Left lung (tissue), 10 donors: ENCODE measurements around the gene CISH. TPM values are rescaled to one million over a fixed set of nuclear protein-coding genes. Genes with fewer than 3 reads are reported as not detected.
A peak's percentile ranks its signal among the peaks of the same experiment; 100 is the strongest.

Experiments used
- ATAC-seq: fragments of 200-7000 bp; cut with Tn5 transposase; one replicate; pipeline ENCODE4 v1.9.1; 2020; ENCODE audit warnings: moderate library complexity
- DNase-seq, 4 donors: peaks; one replicate each; pipeline ENCODE4 v3.0.0-alpha.2; 2013 to 2020
- H3K27ac ChIP-seq, 2 donors: fragments of 200-600 bp; sonication (generic) in 1 of 2; one replicate each; pipeline versions ENCODE4 v1.5.0 to v1.8.0; 2020 to 2021
- H3K27me3 ChIP-seq, 2 donors: fragments of 200-600 bp; sonication (generic) in 1 of 2; one replicate each; pipeline versions ENCODE4 v1.5.0 to v1.8.0; 2020 to 2021
- H3K36me3 ChIP-seq, 2 donors: fragments of 200-600 bp; sonication (generic) in 1 of 2; one replicate each; pipeline versions ENCODE4 v1.5.0 to v1.8.0; 2020 to 2021
- H3K4me1 ChIP-seq, 2 donors: fragments of 200-600 bp; one replicate each; pipeline ENCODE4 v1.8.0; 2021
- H3K4me3 ChIP-seq, 2 donors: fragments of 200-600 bp; sonication (generic) in 1 of 2; one replicate each; pipeline versions ENCODE4 v1.5.0 to v1.8.0; 2020 to 2021; ENCODE audit warnings: mild to moderate bottlenecking in 1 of 2
- H3K9me3 ChIP-seq, 2 donors: fragments of 200-600 bp; sonication (generic) in 1 of 2; one replicate each; pipeline versions ENCODE4 v1.5.0 to v1.8.0; 2020 to 2021
- intact Hi-C, 2 donors: fragments of 100-400 bp; cut with DNase I; formaldehyde crosslinking; loops; one replicate each; pipeline versions ENCODE4 v1.11.2 to v1.14.2; 2022
- polyA plus RNA-seq, 6 donors: library from polyadenylated mRNA; unstranded; fragments of 120-200 nt; gene quantifications; one replicate each; pipeline ENCODE4 v1.2.1, GENCODE V29; 2013; ENCODE audit not compliant: insufficient read length in 6 of 6
- total RNA-seq, 2 donors: library from RNA; stranded (reverse); fragmentation: NEBNext Ultra II Directional; extraction: Animal tissue kit (Norgen Biotek cat#: 25700); gene quantifications; one replicate each; pipeline ENCODE4 v1.2.1, GENCODE V29; 2021
- TF ChIP-seq, protein P1 (sequence below), 2 donors: fragments of 200-600 bp; sonication (generic) in 1 of 2; IDR thresholded peaks; one replicate each; pipeline versions ENCODE4 v1.5.0 to v1.8.0; 2021; ENCODE audit warnings: antibody characterized with exemption in 2 of 2
- donor health status: DM: no; HTN: yes; CAD: no.
- donor health status: DM: no; HTN: no; CAD: no.

CISH gene
- total and polyA plus RNA-seq, 8 donors, result 20.2 to 55.2 (median 26.5) TPM

- no peak for ATAC-seq
- TF ChIP-seq, protein P1, sequence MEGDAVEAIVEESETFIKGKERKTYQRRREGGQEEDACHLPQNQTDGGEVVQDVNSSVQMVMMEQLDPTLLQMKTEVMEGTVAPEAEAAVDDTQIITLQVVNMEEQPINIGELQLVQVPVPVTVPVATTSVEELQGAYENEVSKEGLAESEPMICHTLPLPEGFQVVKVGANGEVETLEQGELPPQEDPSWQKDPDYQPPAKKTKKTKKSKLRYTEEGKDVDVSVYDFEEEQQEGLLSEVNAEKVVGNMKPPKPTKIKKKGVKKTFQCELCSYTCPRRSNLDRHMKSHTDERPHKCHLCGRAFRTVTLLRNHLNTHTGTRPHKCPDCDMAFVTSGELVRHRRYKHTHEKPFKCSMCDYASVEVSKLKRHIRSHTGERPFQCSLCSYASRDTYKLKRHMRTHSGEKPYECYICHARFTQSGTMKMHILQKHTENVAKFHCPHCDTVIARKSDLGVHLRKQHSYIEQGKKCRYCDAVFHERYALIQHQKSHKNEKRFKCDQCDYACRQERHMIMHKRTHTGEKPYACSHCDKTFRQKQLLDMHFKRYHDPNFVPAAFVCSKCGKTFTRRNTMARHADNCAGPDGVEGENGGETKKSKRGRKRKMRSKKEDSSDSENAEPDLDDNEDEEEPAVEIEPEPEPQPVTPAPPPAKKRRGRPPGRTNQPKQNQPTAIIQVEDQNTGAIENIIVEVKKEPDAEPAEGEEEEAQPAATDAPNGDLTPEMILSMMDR (IDR thresholded peaks at IDR 0.05), result no peak
Observed at GRCh38 chr3:50562861-50563260, 48.7 kb downstream of the CISH start.

DNA sequence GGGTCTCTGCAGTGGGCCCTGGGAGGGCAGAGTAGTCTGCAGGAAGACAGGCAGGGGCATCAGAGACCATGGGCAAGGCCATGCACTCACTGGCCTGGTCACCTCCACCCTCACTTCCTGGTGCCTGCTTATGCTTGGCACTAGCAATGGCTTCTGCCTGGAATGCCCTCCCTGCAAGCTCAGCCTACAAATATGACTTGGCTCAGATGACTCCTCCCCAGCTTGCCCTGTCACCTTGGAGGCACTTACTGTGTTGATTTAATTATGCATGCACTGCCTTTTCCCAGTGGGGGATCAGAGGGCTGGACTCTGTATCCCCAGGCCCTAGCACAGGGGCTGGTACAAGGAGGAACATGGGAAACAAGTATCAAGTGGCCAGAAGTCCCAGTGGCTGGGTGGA is 51.9 kb downstream of the CISH start:
- no peak overlapping the region for H3K4me3 ChIP-seq
- peaks cover 0 to 6% of the 10 kb centered on the region in 2 donors for H3K27me3 ChIP-seq
- no peaks in the 10 kb centered on the region for H3K4me1 ChIP-seq
- ATAC-seq (peak; percentile 38), DNase-seq (no peak)
- intact Hi-C loops, result no loop called here
- H3K9me3 ChIP-seq, result no peaks in the 10 kb centered on the region
- TF ChIP-seq, protein P1 (IDR thresholded peaks at IDR 0.05), result no peak
- H3K27ac ChIP-seq, result no peak overlapping the region
- H3K36me3 ChIP-seq, result no peaks in the 10 kb centered on the region

More at GRCh38 chr3:50562861-50563260, 48.7 kb downstream of the CISH start:
- Histone ChIP-seq H3K27me3 (no peaks in the 10 kb centered on the region), H3K4me1 (peaks cover 2 to 11% of the 10 kb centered on the region in 2 donors), H3K36me3 (no peaks in the 10 kb centered on the region), H3K9me3 (no peaks in the 10 kb centered on the region), H3K4me3 (no peak overlapping the region), H3K27ac (no peak overlapping the region)
- intact Hi-C loops, result no loop called here
- DNase-seq, result no peak

GRCh38 chr3:50557915-50558314 is 53.7 kb downstream of the CISH start:
- intact Hi-C loops, result no loop called here
- DNase-seq (no peak), ATAC-seq (no peak)
- peaks cover 0 to 6% of the 10 kb centered on the region in 2 donors for H3K27me3 ChIP-seq
- no peak overlapping the region for H3K4me3 ChIP-seq
- H3K27ac ChIP-seq, result no peak overlapping the region
- TF ChIP-seq, protein P1 (IDR thresholded peaks at IDR 0.05), result no peak
- no peaks in the 10 kb centered on the region for H3K36me3 ChIP-seq
- no peaks in the 10 kb centered on the region for H3K9me3 ChIP-seq
- no peaks in the 10 kb centered on the region for H3K4me1 ChIP-seq

- Histone ChIP-seq H3K9me3 (no peaks in the 10 kb centered on the region), H3K36me3 (no peaks in the 10 kb centered on the region), H3K27ac (no peak overlapping the region), H3K4me1 (no peaks in the 10 kb centered on the region), H3K27me3 (peaks cover 0 to 6% of the 10 kb centered on the region in 2 donors), H3K4me3 (no peak overlapping the region)
- TF ChIP-seq, protein P1 (IDR thresholded peaks at IDR 0.05), result no peak
- ATAC-seq, result no peak
- no peak for DNase-seq
- intact Hi-C loops, result no loop called here
Observed at GRCh38 chr3:50557106-50557505, 54.5 kb downstream of the CISH start.

Other genes starting within 250 kb of the CISH start
- 10 to 100 TPM; 51.4 to 86.6 TPM for gene CACNA2D2, start 108.1 kb downstream of the CISH start, total RNA-seq
- 10 to 100 TPM; 15.4 to 37.5 (median 27.2) TPM for gene CACNA2D2, start 108.1 kb downstream of the CISH start, polyA plus RNA-seq
- gene C3orf18, start 44.0 kb downstream of the CISH start, total RNA-seq, result 1 to 10 TPM; 6.2 to 6.6 TPM
- 10 to 100 TPM; 19.1 to 24.5 (median 21.8) TPM for gene C3orf18, start 44.0 kb downstream of the CISH start, polyA plus RNA-seq
- 10 to 100 TPM; 24.0 to 27.6 TPM for gene HEMK1, start 42.3 kb downstream of the CISH start, total RNA-seq
- 10 to 100 TPM; 23.5 to 26.3 (median 25.0) TPM for gene HEMK1, start 42.3 kb downstream of the CISH start, polyA plus RNA-seq
- gene MAPKAPK3, start 5.4 kb upstream of the CISH start, total RNA-seq, result 100 to 1,000 TPM in 1 of 2 donors, 10 to 100 TPM in 1; 98.6 to 118 TPM
- gene MAPKAPK3, start 5.4 kb upstream of the CISH start, polyA plus RNA-seq, result 10 to 100 TPM; 34.1 to 39.6 (median 35.9) TPM
- 1 to 10 TPM in 1 of 2 donors, under 1 TPM in 1; 0.34 to 1.4 TPM for gene DOCK3, start 63.2 kb upstream of the CISH start, total RNA-seq
- gene DOCK3, start 63.2 kb upstream of the CISH start, polyA plus RNA-seq, result 1 to 10 TPM; 1.5 to 2.2 (median 1.9) TPM